A673 (cell line): ENCODE data around the gene TCF7L1. TPM values are rescaled to one million over a fixed set of nuclear protein-coding genes. Genes with fewer than 3 reads are reported as not detected.
"Not testable (repeated sequence)": the region's sequence is repeated elsewhere in the genome, so short reads cannot be mapped to it uniquely, and the experiment has no call there.

Source experiments
- BruUV-seq: library from RNA; stranded (reverse); fragments of 400-500 nt; replicated peaks from 2 replicates; lab custom pipeline; 2021; lab: Mats Ljungman, UMichigan
- CTCF ChIA-PET: fragments of 300-600 bp; sonication (Branson Sonifier 250); formaldehyde crosslinking; loops from one replicate; lab custom pipeline; 2022; ENCODE audit warnings: antibody characterized with exemption; lab: Charles Lee
- POLR2A ChIA-PET: fragments of 300-600 bp; sonication (Branson Sonifier 250); formaldehyde crosslinking; loops from one replicate; lab custom pipeline; 2022; ENCODE audit warnings: antibody characterized with exemption; ENCODE audit not compliant: low non-redundant PET; lab: Charles Lee
- DNase-seq: peaks from one replicate; pipeline ENCODE4 v3.0.0-alpha.2; 2015; ENCODE audit warnings: low spot score
- H3K27ac ChIP-seq: fragments of 200-600 bp; sonication (generic); 2 replicates; pipeline ENCODE4 v1.5.1; 2016; ENCODE audit warnings: mixed run types, low read depth, mild to moderate bottlenecking, mixed read lengths, antibody characterized with exemption, low read length; ENCODE audit not compliant: poor library complexity, severe bottlenecking
- H3K27me3 ChIP-seq: fragments of 200-600 bp; sonication (generic); replicated peaks from 2 replicates; pipeline ENCODE4 v1.6.1; 2017; ENCODE audit warnings: mixed run types, low read depth, mild to moderate bottlenecking, mixed read lengths, antibody characterized with exemption, low read length; ENCODE audit not compliant: insufficient read depth, poor library complexity
- H3K36me3 ChIP-seq: fragments of 200-600 bp; sonication (generic); 2 replicates; pipeline ENCODE4 v1.6.1; 2016; ENCODE audit warnings: mixed run types, mild to moderate bottlenecking, mixed read lengths, antibody characterized with exemption, low read length; ENCODE audit not compliant: insufficient read depth, poor library complexity, severe bottlenecking
- H3K4me1 ChIP-seq: fragments of 200-600 bp; sonication (generic); 2 replicates; pipeline ENCODE4 v1.6.1; 2017; ENCODE audit warnings: mixed run types, mild to moderate bottlenecking, mixed read lengths, antibody characterized with exemption, low read length; ENCODE audit not compliant: insufficient read depth, poor library complexity, severe bottlenecking
- H3K4me3 ChIP-seq: fragments of 200-600 bp; sonication (generic); 2 replicates; pipeline ENCODE4 v1.5.1; 2016; ENCODE audit warnings: low read depth, mixed run types, mild to moderate bottlenecking, mixed read lengths, low read length; ENCODE audit not compliant: poor library complexity, severe bottlenecking
- H3K9me3 ChIP-seq: fragments of 200-600 bp; sonication (generic); 2 replicates; pipeline ENCODE4 v1.6.1; 2016; ENCODE audit warnings: mixed run types, low read depth, mild to moderate bottlenecking, mixed read lengths, antibody characterized with exemption, low read length; ENCODE audit not compliant: poor library complexity, severe bottlenecking
- EZH2 ChIP-seq: fragments of 200-600 bp; sonication (generic); IDR thresholded peaks from 2 replicates; pipeline ENCODE4 v1.6.1; 2017; ENCODE audit warnings: borderline replicate concordance, low read depth, mild to moderate bottlenecking, mixed read lengths, antibody characterized with exemption, low read length; ENCODE audit not compliant: poor library complexity, severe bottlenecking
- intact Hi-C: fragments of 100-400 bp; cut with micrococcal nuclease; formaldehyde crosslinking; loops from one replicate; pipeline ENCODE4 v1.10.0; 2022; ENCODE audit not compliant: unreplicated experiment
- total RNA-seq: library from RNA; stranded (reverse); gene quantifications from 2 replicates; pipeline ENCODE4 v1.2.3, GENCODE V29; 2021
- TF ChIP-seq, protein P1 (sequence below): fragments of 300-800, 200-600 bp; sonication (generic); conservative IDR thresholded peaks from 2 replicates; pipeline ENCODE4 v1.5.1; 2017; ENCODE audit warnings: low read depth, mild to moderate bottlenecking, antibody characterized with exemption, low read length, moderate library complexity, mixed read lengths

Gene TCF7L1
- total RNA-seq, 1 experiment from 2014 or later, result 21.9 TPM

DNA sequence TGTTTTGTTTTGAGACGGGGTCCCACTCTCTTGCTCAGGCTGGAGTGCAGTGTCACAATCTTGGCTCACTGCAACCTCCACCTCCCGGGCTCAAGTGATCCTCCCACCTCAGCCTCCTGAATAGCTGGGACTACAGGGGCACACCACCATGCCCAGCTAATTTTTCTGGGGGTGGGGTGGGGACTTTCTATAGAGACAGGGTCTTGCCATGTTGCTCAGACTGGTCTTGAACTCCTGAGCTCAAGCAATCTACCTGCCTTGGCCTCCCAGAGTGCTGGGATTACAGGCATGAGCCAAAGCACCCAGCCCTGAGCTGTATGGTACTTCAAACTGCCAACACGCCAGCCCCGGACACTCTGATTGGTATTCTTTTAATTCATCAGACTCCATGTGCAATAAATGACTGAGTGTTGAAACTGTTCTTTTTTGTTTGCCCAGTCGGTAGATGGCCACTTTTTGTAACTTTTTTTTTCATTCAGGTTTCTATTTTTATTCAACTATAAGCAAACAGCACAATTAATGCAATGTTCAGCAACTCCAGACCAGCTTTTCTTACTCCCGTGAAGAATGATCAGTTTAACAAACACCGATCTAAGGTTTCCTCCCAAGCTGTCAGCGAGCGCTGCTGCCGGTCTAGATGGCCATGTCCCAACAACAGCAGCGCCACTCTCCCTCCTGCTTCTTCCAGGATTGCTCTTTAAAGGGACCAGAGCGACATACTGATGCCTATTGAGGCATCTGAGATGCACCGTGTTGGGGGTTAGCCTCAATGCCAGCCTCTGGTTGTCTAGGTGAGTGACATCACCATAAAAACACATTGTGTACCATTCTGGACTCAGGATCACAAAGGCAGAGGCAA lies 207.1 kb downstream of the TCF7L1 start:
- Histone ChIP-seq H3K36me3 (no peaks in the 10 kb centered on the region), H3K4me3 (no peak overlapping the region), H3K9me3 (no peaks in the 10 kb centered on the region), H3K4me1 (no peaks in the 10 kb centered on the region), H3K27ac (no peak overlapping the region), H3K27me3 (no peaks in the 10 kb centered on the region)
- ChIA-PET POLR2A (no interaction called here), CTCF (no interaction called here)
- no TSS peak for BruUV-seq
- intact Hi-C loops, result no loop called here
- TF ChIP-seq, protein P1, sequence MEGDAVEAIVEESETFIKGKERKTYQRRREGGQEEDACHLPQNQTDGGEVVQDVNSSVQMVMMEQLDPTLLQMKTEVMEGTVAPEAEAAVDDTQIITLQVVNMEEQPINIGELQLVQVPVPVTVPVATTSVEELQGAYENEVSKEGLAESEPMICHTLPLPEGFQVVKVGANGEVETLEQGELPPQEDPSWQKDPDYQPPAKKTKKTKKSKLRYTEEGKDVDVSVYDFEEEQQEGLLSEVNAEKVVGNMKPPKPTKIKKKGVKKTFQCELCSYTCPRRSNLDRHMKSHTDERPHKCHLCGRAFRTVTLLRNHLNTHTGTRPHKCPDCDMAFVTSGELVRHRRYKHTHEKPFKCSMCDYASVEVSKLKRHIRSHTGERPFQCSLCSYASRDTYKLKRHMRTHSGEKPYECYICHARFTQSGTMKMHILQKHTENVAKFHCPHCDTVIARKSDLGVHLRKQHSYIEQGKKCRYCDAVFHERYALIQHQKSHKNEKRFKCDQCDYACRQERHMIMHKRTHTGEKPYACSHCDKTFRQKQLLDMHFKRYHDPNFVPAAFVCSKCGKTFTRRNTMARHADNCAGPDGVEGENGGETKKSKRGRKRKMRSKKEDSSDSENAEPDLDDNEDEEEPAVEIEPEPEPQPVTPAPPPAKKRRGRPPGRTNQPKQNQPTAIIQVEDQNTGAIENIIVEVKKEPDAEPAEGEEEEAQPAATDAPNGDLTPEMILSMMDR, result no peak
- TF ChIP-seq EZH2, result no peak
- DNase-seq, result no peak

- ChIA-PET POLR2A (no interaction called here), CTCF (no interaction called here)
- TF ChIP-seq EZH2, result no peak
- TF ChIP-seq, protein P1, result no peak
Observed at GRCh38 chr2:85341269-85342029, 208.3 kb downstream of the TCF7L1 start.

GRCh38 chr2:85342156-85342555 lies 209.0 kb downstream of the TCF7L1 start:
- CTCF ChIA-PET, result no interaction called here
- H3K27me3 ChIP-seq, result no peaks in the 10 kb centered on the region
- BruUV-seq, result no TSS peak
- DNase-seq, result no peak
- no peak overlapping the region for H3K27ac ChIP-seq
- H3K4me1 ChIP-seq, result no peaks in the 10 kb centered on the region
- H3K36me3 ChIP-seq, result no peaks in the 10 kb centered on the region
- POLR2A ChIA-PET, result interaction anchor here (0.6 kb wide), 1 partner anchor 232 kb away, joined by 3 read pairs; no protein-coding TSS in a partner anchor
- intact Hi-C loops, result no loop called here
- H3K9me3 ChIP-seq, result no peaks in the 10 kb centered on the region
- TF ChIP-seq, protein P1, result no peak
- TF ChIP-seq EZH2, result no peak
- no peak overlapping the region for H3K4me3 ChIP-seq

More at GRCh38 chr2:85341269-85342029, 208.3 kb downstream of the TCF7L1 start:
- H3K27me3 ChIP-seq, result no peaks in the 10 kb centered on the region
- H3K9me3 ChIP-seq, result no peaks in the 10 kb centered on the region
- intact Hi-C loops, result no loop called here
- H3K4me3 ChIP-seq, result no peak overlapping the region
- H3K27ac ChIP-seq, result no peak overlapping the region
- no peaks in the 10 kb centered on the region for H3K36me3 ChIP-seq
- no peak for DNase-seq
- H3K4me1 ChIP-seq, result no peaks in the 10 kb centered on the region
- BruUV-seq, result no TSS peak

DNA sequence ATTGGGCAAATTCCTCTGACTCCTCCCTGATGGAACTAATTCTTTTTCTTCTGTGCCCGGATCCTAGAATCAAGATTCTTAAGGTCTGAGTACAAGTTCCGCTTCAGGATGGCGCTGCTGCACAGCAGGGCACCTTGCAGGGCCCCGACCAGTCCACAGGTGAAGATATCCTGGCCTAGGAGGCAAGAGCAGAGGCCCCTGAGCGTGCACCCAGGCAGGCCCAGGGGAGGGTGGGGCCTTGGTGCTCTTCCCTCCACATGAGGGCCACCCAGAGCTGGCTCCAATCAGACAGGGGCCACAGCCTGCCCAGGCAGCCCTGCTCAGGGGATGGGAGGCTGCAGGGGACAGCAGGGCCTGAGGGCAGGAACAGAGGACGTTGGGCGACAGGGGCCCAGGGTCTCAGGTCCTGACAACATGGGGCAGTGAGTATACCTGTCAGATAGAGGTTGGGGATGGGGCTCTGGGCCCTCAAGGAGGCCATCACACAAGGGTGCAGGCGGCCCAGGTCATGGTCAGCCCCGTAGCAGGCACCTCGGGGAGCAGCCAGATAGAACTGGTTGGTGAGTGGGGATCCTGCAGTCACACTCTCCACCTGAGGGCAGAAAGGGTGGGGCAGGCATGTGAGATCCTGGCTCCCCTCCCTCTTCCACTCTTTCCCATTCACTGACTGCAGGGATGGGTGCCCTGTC lies 210.2 kb downstream of the TCF7L1 start:
- POLR2A ChIA-PET, intact Hi-C loops, H3K27ac ChIP-seq, H3K36me3 ChIP-seq, CTCF ChIA-PET, H3K4me1 ChIP-seq, BruUV-seq, H3K4me3 ChIP-seq, H3K27me3 ChIP-seq, H3K9me3 ChIP-seq, DNase-seq: not testable (repeated sequence)
